Mucosa of descending colon (tissue), 3 donors: ENCODE measurements around the gene LARGE2. TPM values are rescaled to one million over a fixed set of nuclear protein-coding genes. Genes with fewer than 3 reads are reported as not detected.
A peak's percentile ranks its signal among the peaks of the same experiment; 100 is the strongest.

Source experiments
- ATAC-seq: fragments of 200-7000 bp; cut with Tn5 transposase; one replicate; pipeline ENCODE4 v1.9.1; 2020; ENCODE audit warnings: mild to moderate bottlenecking, moderate library complexity
- DNase-seq, 3 donors: peaks; one replicate each; pipeline ENCODE4 v3.0.0-alpha.2; 2020
- H3K36me3 ChIP-seq: fragments of 200-600 bp; one replicate; pipeline ENCODE4 v1.8.0; 2021; ENCODE audit warnings: low read depth, mild to moderate bottlenecking
- H3K4me1 ChIP-seq: fragments of 200-600 bp; one replicate; pipeline ENCODE4 v1.8.0; 2021; ENCODE audit warnings: low read depth, mild to moderate bottlenecking
- H3K4me3 ChIP-seq: fragments of 200-600 bp; one replicate; pipeline ENCODE4 v1.8.0; 2021; ENCODE audit warnings: mild to moderate bottlenecking
- H3K9me3 ChIP-seq: fragments of 200-600 bp; one replicate; pipeline ENCODE4 v1.8.0; 2021; ENCODE audit warnings: mild to moderate bottlenecking
- CTCF ChIP-seq: fragments of 200-600 bp; IDR thresholded peaks from one replicate; pipeline ENCODE4 v1.8.0; 2022; ENCODE audit warnings: antibody characterized with exemption, mild to moderate bottlenecking
- intact Hi-C, 2 donors: fragments of 100-400 bp; cut with DNase I in 1 of 2; cut with micrococcal nuclease in 1 of 2; formaldehyde crosslinking; loops; one replicate each; pipeline versions ENCODE4 v1.11.0 to v1.11.1; 2022; cut with DNase I, micrococcal nuclease
- total RNA-seq, 3 donors: library from RNA; stranded (reverse); fragmentation: NEBNext Ultra II Directional in 2 of 3; extraction: Animal tissue kit (Norgen Biotek cat#: 25700) in 2 of 3; gene quantifications; one replicate each; pipeline versions ENCODE4 v1.2.1 to v1.2.4, GENCODE V29; 2021 to 2023
- donor health status: DM: no; HTN: no; CAD: no; lungs with moderate emphysema.
- donor health status: DM: no; HTN: no; CAD: no.
- donor health status: DM: no; HTN: yes; CAD: no.

The LARGE2 gene
- total RNA-seq, 3 donors from 2014 or later: 1.9 to 2.9 (median 2.3) TPM

GRCh38 chr11:45930951-45931570 is 8.6 kb downstream of the LARGE2 start:
- Histone ChIP-seq H3K9me3 (no peaks in the 10 kb centered on the region), H3K36me3 (no peaks in the 10 kb centered on the region), H3K4me1 (peaks cover 6% of the 10 kb centered on the region), H3K4me3 (no peak overlapping the region)
- no peak for DNase-seq
- intact Hi-C loops: no loop called here
- TF ChIP-seq CTCF: no peak
- ATAC-seq: no peak

- ATAC-seq (no peak), DNase-seq (no peak)
- Histone ChIP-seq H3K4me3 (no peak overlapping the region), H3K4me1 (peaks cover 6% of the 10 kb centered on the region), H3K36me3 (no peaks in the 10 kb centered on the region), H3K9me3 (no peaks in the 10 kb centered on the region)
- intact Hi-C loops: no loop called here
- no peak for TF ChIP-seq CTCF
These were observed 9.3 kb downstream of the LARGE2 start for GRCh38 chr11:45931739-45932138.

GRCh38 chr11:45932217-45932616 is 9.8 kb downstream of the LARGE2 start:
- no peak for DNase-seq
- Histone ChIP-seq H3K36me3 (no peaks in the 10 kb centered on the region), H3K9me3 (no peaks in the 10 kb centered on the region), H3K4me3 (no peak overlapping the region), H3K4me1 (peaks cover 6% of the 10 kb centered on the region)
- intact Hi-C loops: no loop called here
- no peak for TF ChIP-seq CTCF
- ATAC-seq: no peak

GRCh38 chr11:45933131-45933831 is 10.8 kb downstream of the LARGE2 start:
- intact Hi-C loops: no loop called here
- no peak overlapping the region for H3K4me3 ChIP-seq

GRCh38 chr11:45933846-45934579 is 11.6 kb downstream of the LARGE2 start:
- intact Hi-C loops: no loop called here
- TF ChIP-seq CTCF: no peak
- no peak for DNase-seq
- Histone ChIP-seq H3K4me1 (peaks cover 6% of the 10 kb centered on the region), H3K36me3 (no peaks in the 10 kb centered on the region), H3K9me3 (no peaks in the 10 kb centered on the region), H3K4me3 (no peak overlapping the region)
- no peak for ATAC-seq

More at GRCh38 chr11:45933131-45933831, 10.8 kb downstream of the LARGE2 start:
- no peaks in the 10 kb centered on the region for H3K9me3 ChIP-seq
- ATAC-seq: peak; percentile 19
- no peaks in the 10 kb centered on the region for H3K36me3 ChIP-seq
- no peak for TF ChIP-seq CTCF
- peaks cover 6% of the 10 kb centered on the region for H3K4me1 ChIP-seq
- no peak for DNase-seq
